Measurements from ENCODE around the gene SLC25A53. TPM values are rescaled to one million over a fixed set of nuclear protein-coding genes. Genes with fewer than 3 reads are reported as not detected.
"Not testable (repeated sequence)": the region's sequence is repeated elsewhere in the genome, so short reads cannot be mapped to it uniquely, and the experiment has no call there.

SLC25A53 gene
- total RNA-seq, 1 experiment from 2014 or later = 2.2 TPM

- Histone ChIP-seq H3K9ac (ENCODE audit: low read length) (no peak overlapping the region), H3K4me2 (ENCODE audit: low read depth, low read length, poor library complexity, severe bottlenecking) (no peak overlapping the region), H3K9me2 (replicated peaks; ENCODE audit: insufficient read depth, low read length) (no peaks in the 10 kb centered on the region), H3K27me3 (ENCODE audit: low read length) (no peaks in the 10 kb centered on the region), H3K27ac (ENCODE audit: low read length) (no peak overlapping the region), H3K4me1 (ENCODE audit: low read length) (peaks cover 11% of the 10 kb centered on the region), H2AFZ (ENCODE audit: low read length) (no peak overlapping the region), H4K20me1 (ENCODE audit: insufficient read depth, low read depth, low read length) (no peaks in the 10 kb centered on the region), H3K79me2 (ENCODE audit: low read length) (no peaks in the 10 kb centered on the region), H3K36me3 (ENCODE audit: insufficient read depth, low read length) (no peaks in the 10 kb centered on the region), H3K4me3 (ENCODE audit: low read length) (no peak overlapping the region), H3K9me3 (ENCODE audit: low read length) (no peaks in the 10 kb centered on the region)
- peak; percentile 44 for DNase-seq
Measured at GRCh38 chrX:104118765-104119164, 38.0 kb downstream of the SLC25A53 start.

GRCh38 chrX:104117759-104118158, 39.0 kb downstream of the SLC25A53 start:
- Histone ChIP-seq H3K36me3 (ENCODE audit: insufficient read depth, low read length) (no peaks in the 10 kb centered on the region), H3K9me2 (replicated peaks; ENCODE audit: insufficient read depth, low read length) (no peaks in the 10 kb centered on the region), H3K79me2 (ENCODE audit: low read length) (no peaks in the 10 kb centered on the region), H3K4me3 (ENCODE audit: low read length) (no peak overlapping the region), H3K27ac (ENCODE audit: low read length) (no peak overlapping the region), H4K20me1 (ENCODE audit: insufficient read depth, low read depth, low read length) (no peaks in the 10 kb centered on the region), H3K27me3 (ENCODE audit: low read length) (no peaks in the 10 kb centered on the region), H3K9ac (ENCODE audit: low read length) (no peak overlapping the region), H3K9me3 (ENCODE audit: low read length) (no peaks in the 10 kb centered on the region), H3K4me1 (ENCODE audit: low read length) (peaks cover 15% of the 10 kb centered on the region), H3K4me2 (ENCODE audit: low read depth, low read length, poor library complexity, severe bottlenecking) (no peak overlapping the region), H2AFZ (ENCODE audit: low read length) (no peak overlapping the region)
- no peak for DNase-seq

DNA sequence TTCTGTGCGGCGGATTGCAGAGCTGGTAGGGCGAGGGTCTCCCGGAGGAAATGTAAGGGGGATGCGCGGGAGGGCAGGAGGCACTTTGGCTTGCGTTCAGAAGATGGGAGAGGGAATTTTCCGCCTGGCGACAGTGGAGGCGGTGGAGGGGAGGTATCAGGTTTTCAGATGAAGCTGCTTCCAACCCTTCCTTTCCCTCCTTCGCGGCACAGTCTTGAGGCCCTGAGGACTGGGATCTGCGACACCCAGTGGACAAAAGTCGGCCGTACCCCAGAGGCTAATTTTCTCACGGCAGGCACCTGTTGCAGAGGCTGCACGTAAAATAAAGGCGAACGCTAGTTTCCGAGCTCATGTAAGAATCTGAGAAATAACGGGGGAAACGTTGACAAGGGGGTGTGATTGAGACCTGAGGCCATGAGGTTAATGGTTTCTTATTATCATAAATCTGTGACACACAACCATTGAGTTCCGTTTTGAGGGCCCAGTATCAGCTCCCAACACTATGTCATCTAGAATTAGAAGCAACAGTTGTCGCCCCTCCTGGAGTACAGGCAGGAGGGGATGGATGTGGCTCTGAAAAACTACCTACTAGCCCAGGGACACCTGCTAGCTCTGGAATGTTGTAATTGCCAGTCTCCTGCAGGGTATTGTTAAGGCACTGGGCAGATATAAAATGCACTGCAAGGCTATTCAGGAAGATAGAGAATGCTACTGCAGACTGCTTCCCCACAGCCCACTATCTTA, 43.4 kb downstream of the SLC25A53 start:
- no peaks in the 10 kb centered on the region for H3K9me3 ChIP-seq (ENCODE audit: low read length)
- H3K4me1 ChIP-seq (ENCODE audit: low read length) = peaks cover 14% of the 10 kb centered on the region
- peak; percentile 75 for DNase-seq
- no peaks in the 10 kb centered on the region for H3K27me3 ChIP-seq (ENCODE audit: low read length)
- H3K9me2 ChIP-seq (replicated peaks; ENCODE audit: insufficient read depth, low read length) = no peaks in the 10 kb centered on the region
- H3K4me3 ChIP-seq (ENCODE audit: low read length) = peak overlapping the region; percentile 72
- no peaks in the 10 kb centered on the region for H4K20me1 ChIP-seq (ENCODE audit: insufficient read depth, low read depth, low read length)
- no peak overlapping the region for H2AFZ ChIP-seq (ENCODE audit: low read length)
- H3K9ac ChIP-seq (ENCODE audit: low read length) = peak overlapping the region; percentile 70
- no peaks in the 10 kb centered on the region for H3K36me3 ChIP-seq (ENCODE audit: insufficient read depth, low read length)
- H3K27ac ChIP-seq (ENCODE audit: low read length) = no peak overlapping the region
- H3K4me2 ChIP-seq (ENCODE audit: low read depth, low read length, poor library complexity, severe bottlenecking) = peak overlapping the region; percentile 76
- no peaks in the 10 kb centered on the region for H3K79me2 ChIP-seq (ENCODE audit: low read length)

- Histone ChIP-seq H4K20me1 (ENCODE audit: insufficient read depth, low read depth, low read length) (no peaks in the 10 kb centered on the region), H3K27me3 (ENCODE audit: low read length) (no peaks in the 10 kb centered on the region), H3K79me2 (ENCODE audit: low read length) (no peaks in the 10 kb centered on the region), H3K4me1 (ENCODE audit: low read length) (peaks cover 14% of the 10 kb centered on the region), H3K9ac (ENCODE audit: low read length) (peak within 1 kb of the TSS; percentile 70), H3K4me3 (ENCODE audit: low read length) (peak within 1 kb of the TSS; percentile 72), H3K36me3 (ENCODE audit: insufficient read depth, low read length) (no peaks in the 10 kb centered on the region), H2AFZ (ENCODE audit: low read length) (peak within 1 kb of the TSS; percentile 95), H3K9me2 (replicated peaks; ENCODE audit: insufficient read depth, low read length) (no peaks in the 10 kb centered on the region), H3K27ac (ENCODE audit: low read length) (no peak within 1 kb of the TSS), H3K9me3 (ENCODE audit: low read length) (no peaks in the 10 kb centered on the region), H3K4me2 (ENCODE audit: low read depth, low read length, poor library complexity, severe bottlenecking) (peak within 1 kb of the TSS; percentile 76)
- peak; percentile 71 for DNase-seq
Measured at GRCh38 chrX:104112326-104112951, 44.4 kb downstream of the SLC25A53 start, which contains the start of gene ZCCHC18. ZCCHC18 (plus strand) TSS chrX:104112523; CDS start chrX:104114112, 1,589 bp downstream.

DNA sequence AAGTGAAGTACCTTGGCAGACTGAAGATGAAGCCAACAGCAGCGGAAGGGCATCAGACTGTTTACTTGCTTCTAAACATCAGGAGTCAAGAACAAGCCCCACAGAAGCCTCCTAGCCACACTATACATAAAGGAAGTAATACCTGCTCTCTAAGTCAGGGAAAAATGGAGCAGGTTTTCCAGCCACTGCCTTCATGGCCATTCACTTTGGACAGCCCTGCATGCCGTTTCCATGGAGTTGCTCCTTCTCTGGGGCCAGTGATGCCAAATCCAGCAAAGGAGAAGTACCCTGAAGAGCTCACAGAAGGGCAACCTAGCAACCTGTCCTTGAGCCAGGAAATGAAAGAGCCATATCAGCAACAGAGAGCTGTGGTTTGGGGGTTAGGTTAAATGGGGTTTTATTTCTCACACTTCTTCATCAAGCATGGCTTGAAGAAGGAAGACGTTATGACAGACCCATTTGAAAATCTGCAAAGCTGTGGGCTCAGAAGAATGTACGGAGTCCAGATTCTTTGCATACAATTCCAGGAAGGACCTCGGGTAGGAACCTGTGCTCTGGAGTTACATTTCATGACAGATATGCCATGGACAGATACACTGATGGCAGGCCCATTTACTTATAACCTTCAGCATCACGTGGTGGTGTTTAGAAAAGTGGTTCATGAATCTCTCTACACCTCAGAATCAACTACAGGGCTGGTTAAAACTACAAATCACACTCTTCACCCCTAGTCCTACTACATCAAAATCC, 46.1 kb downstream of the SLC25A53 start:
- not testable (repeated sequence) for H4K20me1 ChIP-seq (ENCODE audit: insufficient read depth, low read depth, low read length); H3K9me2 ChIP-seq (replicated peaks; ENCODE audit: insufficient read depth, low read length); H3K27me3 ChIP-seq (ENCODE audit: low read length); DNase-seq; H3K4me2 ChIP-seq (ENCODE audit: low read depth, low read length, poor library complexity, severe bottlenecking); H3K27ac ChIP-seq (ENCODE audit: low read length); H3K36me3 ChIP-seq (ENCODE audit: insufficient read depth, low read length); H3K79me2 ChIP-seq (ENCODE audit: low read length); H2AFZ ChIP-seq (ENCODE audit: low read length); H3K9ac ChIP-seq (ENCODE audit: low read length); H3K9me3 ChIP-seq (ENCODE audit: low read length); H3K4me3 ChIP-seq (ENCODE audit: low read length)
- H3K4me1 ChIP-seq (ENCODE audit: low read length) = peaks cover 14% of the 10 kb centered on the region

DNA sequence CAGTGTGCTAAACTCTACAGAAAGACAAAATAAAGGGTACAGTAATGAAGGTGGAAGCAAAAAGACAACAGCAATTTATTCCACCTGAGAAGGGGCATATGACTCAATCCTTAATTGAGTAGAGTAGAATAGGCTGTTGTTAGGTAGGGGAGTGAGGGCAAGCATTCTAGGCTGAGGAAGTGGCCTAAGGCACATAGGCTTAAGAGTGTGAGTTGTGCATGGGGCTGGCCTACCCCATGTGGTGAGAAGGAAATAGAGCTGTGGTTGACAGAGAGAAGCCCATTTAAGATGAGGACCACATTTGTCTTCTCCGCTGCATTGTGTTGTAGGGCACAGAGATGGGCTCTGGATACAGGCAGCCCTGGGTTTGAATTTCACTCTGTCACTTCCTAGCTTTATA, 47.9 kb downstream of the SLC25A53 start:
- Histone ChIP-seq H3K4me2 (ENCODE audit: low read depth, low read length, poor library complexity, severe bottlenecking) (no peak overlapping the region), H3K9me2 (replicated peaks; ENCODE audit: insufficient read depth, low read length) (no peaks in the 10 kb centered on the region), H4K20me1 (ENCODE audit: insufficient read depth, low read depth, low read length) (no peaks in the 10 kb centered on the region), H3K4me3 (ENCODE audit: low read length) (no peak overlapping the region), H3K9ac (ENCODE audit: low read length) (no peak overlapping the region), H2AFZ (ENCODE audit: low read length) (no peak overlapping the region), H3K79me2 (ENCODE audit: low read length) (no peaks in the 10 kb centered on the region), H3K9me3 (ENCODE audit: low read length) (no peaks in the 10 kb centered on the region), H3K4me1 (ENCODE audit: low read length) (peaks cover 14% of the 10 kb centered on the region), H3K27me3 (ENCODE audit: low read length) (no peaks in the 10 kb centered on the region), H3K36me3 (ENCODE audit: insufficient read depth, low read length) (no peaks in the 10 kb centered on the region), H3K27ac (ENCODE audit: low read length) (no peak overlapping the region)
- no peak for DNase-seq

GRCh38 chrX:104105330-104106262, 51.2 kb downstream of the SLC25A53 start:
- no peaks in the 10 kb centered on the region for H3K27me3 ChIP-seq (ENCODE audit: low read length)
- no peak overlapping the region for H3K4me3 ChIP-seq (ENCODE audit: low read length)
- H3K9me2 ChIP-seq (replicated peaks; ENCODE audit: insufficient read depth, low read length) = no peaks in the 10 kb centered on the region
- H2AFZ ChIP-seq (ENCODE audit: low read length) = no peak overlapping the region
- no peak overlapping the region for H3K27ac ChIP-seq (ENCODE audit: low read length)
- H3K36me3 ChIP-seq (ENCODE audit: insufficient read depth, low read length) = no peaks in the 10 kb centered on the region
- H3K4me2 ChIP-seq (ENCODE audit: low read depth, low read length, poor library complexity, severe bottlenecking) = no peak overlapping the region
- no peaks in the 10 kb centered on the region for H3K9me3 ChIP-seq (ENCODE audit: low read length)
- H3K9ac ChIP-seq (ENCODE audit: low read length) = no peak overlapping the region
- H3K4me1 ChIP-seq (ENCODE audit: low read length) = no peaks in the 10 kb centered on the region
- no peak for DNase-seq
- H3K79me2 ChIP-seq (ENCODE audit: low read length) = no peaks in the 10 kb centered on the region
- no peaks in the 10 kb centered on the region for H4K20me1 ChIP-seq (ENCODE audit: insufficient read depth, low read depth, low read length)

Data from Karpas-422 (cell line).